22Rv1 (cell line): ENCODE results near the gene ARHGDIA.

ENCODE experiments used
- H3K27ac ChIP-seq: fragments of 450-650 bp; 2 replicates; pipeline ENCODE4 v1.5.1; 2017
- CTCF ChIP-seq: fragments of 450-650 bp; IDR thresholded peaks from 2 replicates; pipeline ENCODE4 v1.5.1; 2017; ENCODE audit warnings: mild to moderate bottlenecking
- ZFX ChIP-seq: fragments of 450-650 bp; IDR thresholded peaks from 2 replicates; pipeline ENCODE4 v1.6.1; 2017; ENCODE audit warnings: antibody characterized with exemption, borderline replicate concordance

The ARHGDIA gene

GRCh38 chr17:81831957-81832607 lies 39.1 kb downstream of the ARHGDIA start:
- H3K27ac ChIP-seq = peak overlapping the region; percentile 83
- TF ChIP-seq ZFX = no peak
- no peak for TF ChIP-seq CTCF

DNA sequence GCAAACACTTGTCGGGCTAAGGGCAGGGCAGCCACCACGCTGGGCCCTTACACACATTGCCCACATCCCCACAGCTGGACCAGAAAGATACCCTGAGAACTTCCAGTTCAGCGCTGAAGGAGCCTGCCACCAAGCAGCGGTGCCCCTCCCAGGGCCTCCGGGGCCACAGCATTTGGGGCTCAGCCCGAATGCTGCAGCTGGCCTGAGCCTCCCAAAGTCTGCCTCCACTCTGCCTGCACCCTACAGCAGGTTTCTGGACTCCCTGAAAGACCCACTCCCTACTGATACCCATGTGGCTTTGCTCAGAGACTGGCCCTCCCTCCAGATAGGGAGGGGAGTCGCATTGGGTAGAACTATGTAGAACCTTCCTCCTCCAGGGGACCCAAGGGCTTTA lies 39.6 kb downstream of the ARHGDIA start:
- no peak for TF ChIP-seq CTCF
- no peak for TF ChIP-seq ZFX
- no peak overlapping the region for H3K27ac ChIP-seq

GRCh38 chr17:81829858-81830257 lies 41.3 kb downstream of the ARHGDIA start:
- TF ChIP-seq CTCF (no peak), ZFX (no peak)
- H3K27ac ChIP-seq = no peak overlapping the region

- no peak overlapping the region for H3K27ac ChIP-seq
- TF ChIP-seq CTCF (no peak), ZFX (no peak)
Measured at GRCh38 chr17:81828656-81829055, 42.5 kb downstream of the ARHGDIA start.

- TF ChIP-seq ZFX (no peak), CTCF (0 out of 2 replicates have a peak, but pooled peaks have one; percentile 20)
Measured at GRCh38 chr17:81825841-81826466, 45.2 kb downstream of the ARHGDIA start.

DNA sequence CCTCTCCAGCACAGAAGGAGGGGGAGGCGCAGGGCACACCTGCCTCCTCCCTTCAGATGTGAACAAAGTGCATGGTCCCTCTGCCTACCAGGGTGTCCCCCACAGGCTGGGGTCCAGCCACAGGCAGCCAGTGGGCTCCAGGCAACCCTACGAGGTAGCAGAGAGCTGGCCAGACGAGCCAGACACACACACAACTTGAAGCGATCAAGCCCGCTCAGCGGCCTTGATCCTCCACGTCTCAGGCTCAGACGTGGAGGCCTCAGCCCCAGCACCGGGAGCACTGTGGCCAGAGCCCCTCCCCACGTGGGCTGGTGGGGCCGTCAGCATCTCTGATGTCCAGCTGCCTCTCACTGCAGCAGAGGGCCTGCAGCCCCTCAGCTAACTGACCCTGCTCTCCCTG lies 46.5 kb downstream of the ARHGDIA start:
- TF ChIP-seq ZFX (no peak), CTCF (no peak)
- H3K27ac ChIP-seq = no peak overlapping the region

More at GRCh38 chr17:81825841-81826466, 45.2 kb downstream of the ARHGDIA start:
- no peak overlapping the region for H3K27ac ChIP-seq

GRCh38 chr17:81823820-81824550 lies 47.2 kb downstream of the ARHGDIA start:
- no peak overlapping the region for H3K27ac ChIP-seq
- TF ChIP-seq CTCF = no peak
- no peak for TF ChIP-seq ZFX
